Dendritic cell treated with granulocyte-macrophage colony-stimulating factor and Interleukin-4, amounts not matched to agents 40 ng/mL and 50 ng/mL, for 4 days (primary cell): ENCODE results near the gene RHBDD1.

Experiments used
- H3K27ac Mint-ChIP-seq: one replicate; pipeline ENCODE4 v1.8.0; 2022; ENCODE audit warnings: mild to moderate bottlenecking, mixed read lengths
- H3K27me3 Mint-ChIP-seq: one replicate; pipeline ENCODE4 v1.8.0; 2022; ENCODE audit warnings: mild to moderate bottlenecking, mixed read lengths
- H3K36me3 Mint-ChIP-seq: one replicate; pipeline ENCODE4 v1.8.0; 2022; ENCODE audit warnings: low read depth, mixed read lengths
- H3K4me1 Mint-ChIP-seq: one replicate; pipeline ENCODE4 v1.8.0; 2022; ENCODE audit warnings: low read depth, mixed read lengths
- H3K4me3 Mint-ChIP-seq: one replicate; pipeline ENCODE4 v1.8.0; 2022; ENCODE audit warnings: mild to moderate bottlenecking, moderate library complexity, mixed read lengths
- H3K9me3 Mint-ChIP-seq: one replicate; pipeline ENCODE4 v1.8.0; 2022; ENCODE audit warnings: mixed read lengths
- intact Hi-C: fragments of 100-400 bp; cut with micrococcal nuclease; formaldehyde crosslinking; loops from one replicate; pipeline ENCODE4 v1.15.0; 2022

RHBDD1 gene

GRCh38 chr2:226910384-226910783 lies 74.5 kb downstream of the RHBDD1 start:
- Mint-ChIP-seq H3K4me1 (peaks cover 5% of the 10 kb centered on the region), H3K27ac (no peak overlapping the region), H3K36me3 (peaks cover 35% of the 10 kb centered on the region), H3K4me3 (no peak overlapping the region), H3K27me3 (no peaks in the 10 kb centered on the region), H3K9me3 (no peaks in the 10 kb centered on the region)
- intact Hi-C loops: no loop called here

GRCh38 chr2:226911932-226912331 lies 76.1 kb downstream of the RHBDD1 start:
- peaks cover 37% of the 10 kb centered on the region for H3K36me3 Mint-ChIP-seq
- H3K27me3 Mint-ChIP-seq: no peaks in the 10 kb centered on the region
- intact Hi-C loops: no loop called here
- H3K4me3 Mint-ChIP-seq: no peak overlapping the region
- H3K27ac Mint-ChIP-seq: no peak overlapping the region
- no peaks in the 10 kb centered on the region for H3K9me3 Mint-ChIP-seq
- peaks cover 5% of the 10 kb centered on the region for H3K4me1 Mint-ChIP-seq

- H3K27ac Mint-ChIP-seq: no peak overlapping the region
- H3K27me3 Mint-ChIP-seq: no peaks in the 10 kb centered on the region
- intact Hi-C loops: no loop called here
- peaks cover 36% of the 10 kb centered on the region for H3K36me3 Mint-ChIP-seq
- H3K9me3 Mint-ChIP-seq: no peaks in the 10 kb centered on the region
- H3K4me3 Mint-ChIP-seq: no peak overlapping the region
- H3K4me1 Mint-ChIP-seq: peaks cover 5% of the 10 kb centered on the region
Measured at GRCh38 chr2:226913641-226914040, 77.8 kb downstream of the RHBDD1 start.

GRCh38 chr2:226915846-226916360 lies 80.0 kb downstream of the RHBDD1 start:
- no peak overlapping the region for H3K27ac Mint-ChIP-seq
- H3K4me3 Mint-ChIP-seq: no peak overlapping the region
- H3K4me1 Mint-ChIP-seq: no peaks in the 10 kb centered on the region
- peaks cover 2% of the 10 kb centered on the region for H3K9me3 Mint-ChIP-seq
- peaks cover 25% of the 10 kb centered on the region for H3K36me3 Mint-ChIP-seq
- intact Hi-C loops: no loop called here
- H3K27me3 Mint-ChIP-seq: no peaks in the 10 kb centered on the region

GRCh38 chr2:226916669-226917068 lies 80.8 kb downstream of the RHBDD1 start:
- intact Hi-C loops: no loop called here
- Mint-ChIP-seq H3K4me3 (no peak overlapping the region), H3K4me1 (no peaks in the 10 kb centered on the region), H3K9me3 (peaks cover 9% of the 10 kb centered on the region), H3K27ac (no peak overlapping the region), H3K27me3 (no peaks in the 10 kb centered on the region), H3K36me3 (peaks cover 25% of the 10 kb centered on the region)

- peaks cover 15% of the 10 kb centered on the region for H3K9me3 Mint-ChIP-seq
- H3K36me3 Mint-ChIP-seq: peaks cover 10% of the 10 kb centered on the region
- H3K27ac Mint-ChIP-seq: no peak overlapping the region
- intact Hi-C loops: no loop called here
- H3K4me3 Mint-ChIP-seq: no peak overlapping the region
- no peaks in the 10 kb centered on the region for H3K4me1 Mint-ChIP-seq
- no peaks in the 10 kb centered on the region for H3K27me3 Mint-ChIP-seq
Measured at GRCh38 chr2:226932443-226932842, 96.6 kb downstream of the RHBDD1 start.

- H3K36me3 Mint-ChIP-seq: peaks cover 13% of the 10 kb centered on the region
- H3K27ac Mint-ChIP-seq: no peak overlapping the region
- H3K4me3 Mint-ChIP-seq: no peak overlapping the region
- H3K4me1 Mint-ChIP-seq: no peaks in the 10 kb centered on the region
- H3K27me3 Mint-ChIP-seq: no peaks in the 10 kb centered on the region
- intact Hi-C loops: no loop called here
- H3K9me3 Mint-ChIP-seq: no peaks in the 10 kb centered on the region
Measured at GRCh38 chr2:226934546-226935201, 98.8 kb downstream of the RHBDD1 start.

- H3K27me3 Mint-ChIP-seq: no peaks in the 10 kb centered on the region
- H3K9me3 Mint-ChIP-seq: peaks cover 14% of the 10 kb centered on the region
- H3K4me3 Mint-ChIP-seq: no peak overlapping the region
- H3K4me1 Mint-ChIP-seq: no peaks in the 10 kb centered on the region
- intact Hi-C loops: no loop called here
- peaks cover 16% of the 10 kb centered on the region for H3K36me3 Mint-ChIP-seq
- H3K27ac Mint-ChIP-seq: no peak overlapping the region
Measured at GRCh38 chr2:226943862-226944620, 108.2 kb downstream of the RHBDD1 start.

GRCh38 chr2:226953206-226953605 lies 117.4 kb downstream of the RHBDD1 start:
- peaks cover 13% of the 10 kb centered on the region for H3K9me3 Mint-ChIP-seq
- H3K4me3 Mint-ChIP-seq: no peak overlapping the region
- peaks cover 6% of the 10 kb centered on the region for H3K4me1 Mint-ChIP-seq
- intact Hi-C loops: no loop called here
- H3K36me3 Mint-ChIP-seq: peaks cover 6% of the 10 kb centered on the region
- H3K27me3 Mint-ChIP-seq: no peaks in the 10 kb centered on the region
- no peak overlapping the region for H3K27ac Mint-ChIP-seq

GRCh38 chr2:226953826-226954225 lies 118.0 kb downstream of the RHBDD1 start:
- H3K9me3 Mint-ChIP-seq: peaks cover 16% of the 10 kb centered on the region
- H3K4me1 Mint-ChIP-seq: peaks cover 6% of the 10 kb centered on the region
- H3K27ac Mint-ChIP-seq: no peak overlapping the region
- no peaks in the 10 kb centered on the region for H3K27me3 Mint-ChIP-seq
- no peak overlapping the region for H3K4me3 Mint-ChIP-seq
- H3K36me3 Mint-ChIP-seq: peaks cover 6% of the 10 kb centered on the region
- intact Hi-C loops: no loop called here

GRCh38 chr2:226956659-226957058 lies 120.8 kb downstream of the RHBDD1 start:
- Mint-ChIP-seq H3K4me3 (no peak overlapping the region), H3K4me1 (peaks cover 6% of the 10 kb centered on the region), H3K9me3 (peaks cover 16% of the 10 kb centered on the region), H3K27me3 (no peaks in the 10 kb centered on the region), H3K36me3 (peaks cover 6% of the 10 kb centered on the region), H3K27ac (no peak overlapping the region)
- intact Hi-C loops: no loop called here

GRCh38 chr2:226959418-226959817 lies 123.6 kb downstream of the RHBDD1 start:
- intact Hi-C loops: no loop called here
- Mint-ChIP-seq H3K36me3 (peaks cover 6% of the 10 kb centered on the region), H3K27ac (no peak overlapping the region)

GRCh38 chr2:226962176-226962773 lies 126.4 kb downstream of the RHBDD1 start:
- no peak overlapping the region for H3K4me3 Mint-ChIP-seq
- intact Hi-C loops: no loop called here
- peaks cover 13% of the 10 kb centered on the region for H3K9me3 Mint-ChIP-seq
- H3K27me3 Mint-ChIP-seq: no peaks in the 10 kb centered on the region
- H3K36me3 Mint-ChIP-seq: peaks cover 4% of the 10 kb centered on the region
- H3K27ac Mint-ChIP-seq: no peak overlapping the region
- no peaks in the 10 kb centered on the region for H3K4me1 Mint-ChIP-seq

More at GRCh38 chr2:226959418-226959817, 123.6 kb downstream of the RHBDD1 start:
- Mint-ChIP-seq H3K4me1 (no peaks in the 10 kb centered on the region), H3K4me3 (no peak overlapping the region), H3K27me3 (no peaks in the 10 kb centered on the region), H3K9me3 (peaks cover 16% of the 10 kb centered on the region)

- Mint-ChIP-seq H3K27ac (no peak overlapping the region), H3K27me3 (no peaks in the 10 kb centered on the region), H3K4me3 (no peak overlapping the region), H3K36me3 (no peaks in the 10 kb centered on the region), H3K4me1 (no peaks in the 10 kb centered on the region), H3K9me3 (peaks cover under 1% of the 10 kb centered on the region)
- intact Hi-C loops: no loop called here
Measured at GRCh38 chr2:226963528-226963927, 127.7 kb downstream of the RHBDD1 start.
